Naive B cell (primary cell): ENCODE results near the gene PPARA. TPM values are rescaled to one million over a fixed set of nuclear protein-coding genes. Genes with fewer than 3 reads are reported as not detected.

Experiments used
- ATAC-seq, 2 donors: fragments of 150-1000 bp; cut with Tn5 transposase; 2 replicates each; pipeline ENCODE4 v1.10.0; 2021; ENCODE audit warnings: low read depth in 2 of 2, mild to moderate bottlenecking in 2 of 2, moderate library complexity in 2 of 2
- DNase-seq: peaks from one replicate; pipeline ENCODE4 v3.0.0; 2022
- H3K27ac Mint-ChIP-seq, 6 donors: one replicate each; pipeline ENCODE4 v1.8.0; 2020 to 2022; ENCODE audit warnings: mild to moderate bottlenecking in 6 of 6, mixed read lengths in 6 of 6, moderate library complexity in 5 of 6, inconsistent platforms in 2 of 6
- H3K27me3 Mint-ChIP-seq, 3 donors: one replicate each; pipeline ENCODE4 v1.8.0; 2021 to 2022; ENCODE audit warnings: mixed read lengths in 3 of 3, mild to moderate bottlenecking in 1 of 3
- H3K36me3 Mint-ChIP-seq, 2 donors: one replicate each; pipeline ENCODE4 v1.8.0; 2020 to 2022; ENCODE audit warnings: mixed read lengths in 2 of 2, inconsistent platforms in 1 of 2, mild to moderate bottlenecking in 1 of 2
- H3K4me1 Mint-ChIP-seq, 3 donors: one replicate each; pipeline ENCODE4 v1.8.0; 2020 to 2022; ENCODE audit warnings: mixed read lengths in 3 of 3, inconsistent platforms in 1 of 3, mild to moderate bottlenecking in 1 of 3, moderate library complexity in 1 of 3
- H3K4me3 Mint-ChIP-seq, 8 donors: one replicate each; pipeline ENCODE4 v1.8.0; 2020 to 2022; ENCODE audit warnings: mild to moderate bottlenecking in 8 of 8, mixed read lengths in 8 of 8, moderate library complexity in 8 of 8, inconsistent platforms in 2 of 8
- H3K9me3 Mint-ChIP-seq, 7 donors: one replicate each; pipeline ENCODE4 v1.8.0; 2020 to 2022; ENCODE audit warnings: mixed read lengths in 7 of 7, mild to moderate bottlenecking in 5 of 7, inconsistent platforms in 2 of 7, moderate library complexity in 1 of 7
- polyA plus RNA-seq, 6 donors: library from polyadenylated mRNA; unstranded; fragments of 300-500 nt; fragmentation: Illumina TruSeq; gene quantifications; one replicate each; pipeline ENCODE4 v1.2.3, GENCODE V29; 2021; ENCODE audit warnings: low read depth in 6 of 6

Gene PPARA
- polyA plus RNA-seq = 10 to 100 TPM in 1 of 6 donors, 1 to 10 TPM in 5; 4.6 to 10.8 (median 7.0) TPM

DNA sequence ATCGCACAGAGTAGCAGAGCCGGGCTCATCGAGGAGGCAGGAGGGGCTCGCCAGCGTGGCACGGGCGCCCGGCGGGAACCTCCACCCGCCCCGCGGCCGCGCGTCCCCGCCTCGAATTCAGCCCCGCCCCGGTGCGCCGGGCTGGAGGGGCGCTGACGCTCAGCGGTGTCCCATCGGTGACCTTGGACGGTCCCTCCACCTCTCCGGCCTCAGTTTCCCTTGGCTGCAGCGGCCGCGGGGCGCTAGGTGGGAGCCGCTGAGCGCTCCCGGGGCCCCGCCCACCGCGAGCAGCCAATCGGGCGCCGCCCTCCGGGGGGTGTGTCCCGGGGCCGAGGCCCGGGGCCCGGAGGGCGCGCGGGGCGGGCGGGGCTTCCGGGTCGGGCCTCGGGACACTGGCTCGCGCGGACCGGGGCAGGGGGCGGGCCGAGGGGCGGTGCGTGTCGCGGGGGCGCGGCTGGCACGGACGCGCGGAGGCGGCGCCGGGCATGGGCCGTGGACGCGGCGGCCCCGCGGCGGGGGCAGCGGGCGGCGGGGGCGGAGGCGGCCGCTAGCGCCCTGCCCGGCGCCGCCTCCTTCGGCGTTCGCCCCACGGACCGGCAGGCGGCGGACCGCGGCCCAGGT lies at the start of gene PPARA:
Gene PPARA, plus strand, starts transcription at position 493 of the 621 bp plus-strand sequence. CDS start 47,858 bp downstream, outside the sequence.
- no peaks in the 10 kb centered on the region for H3K27me3 Mint-ChIP-seq
- peak; percentile 66 to 67 for ATAC-seq
- peak within 1 kb of the TSS; percentile 84 to 95 (median 90) for H3K4me3 Mint-ChIP-seq
- peaks cover 0 to 4% of the 10 kb centered on the region in 2 donors for H3K36me3 Mint-ChIP-seq
- H3K4me1 Mint-ChIP-seq = peaks cover 11 to 25% (median 18%) of the 10 kb centered on the region in 3 donors
- no peaks in the 10 kb centered on the region for H3K9me3 Mint-ChIP-seq
- H3K27ac Mint-ChIP-seq = peak within 1 kb of the TSS; percentile 76 to 95 (median 87)
- DNase-seq = peak; percentile 84

GRCh38 chr22:46102159-46102558 lies 48.2 kb upstream of the PPARA start:
- Mint-ChIP-seq H3K4me1 (no peaks in the 10 kb centered on the region), H3K4me3 (no peak overlapping the region), H3K36me3 (no peaks in the 10 kb centered on the region), H3K9me3 (no peaks in the 10 kb centered on the region), H3K27ac (no peak overlapping the region), H3K27me3 (no peaks in the 10 kb centered on the region)
- no peak for DNase-seq
- ATAC-seq = no peak

- H3K27ac Mint-ChIP-seq = peak overlapping the region in 1 of 6 donors; percentile 54
- no peak for ATAC-seq
- no peak for DNase-seq
- H3K27me3 Mint-ChIP-seq = no peaks in the 10 kb centered on the region
- H3K4me1 Mint-ChIP-seq = no peaks in the 10 kb centered on the region
- no peaks in the 10 kb centered on the region for H3K9me3 Mint-ChIP-seq
- no peaks in the 10 kb centered on the region for H3K36me3 Mint-ChIP-seq
- no peak overlapping the region for H3K4me3 Mint-ChIP-seq
These were observed 47.6 kb upstream of the PPARA start for GRCh38 chr22:46102752-46103151.

DNA sequence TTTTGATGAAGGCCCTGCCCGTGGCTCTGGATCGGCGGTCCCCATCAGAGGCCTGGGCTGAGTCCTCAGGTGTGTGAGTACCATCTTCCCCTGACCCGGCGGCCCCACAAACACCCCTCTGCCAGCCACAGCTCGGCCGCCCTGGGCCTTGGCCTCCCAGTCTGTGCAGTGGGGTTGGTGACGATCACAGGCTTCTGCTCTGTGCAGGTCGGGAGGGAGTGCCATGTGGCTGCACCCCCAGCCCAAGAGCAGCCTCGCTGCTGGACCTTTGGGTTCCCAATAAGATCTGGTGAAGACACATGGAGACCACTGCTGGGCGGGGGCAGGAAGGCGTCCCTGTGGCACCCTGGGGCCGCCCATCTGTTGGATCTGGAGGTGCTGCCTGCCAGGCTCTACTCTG lies 47.1 kb upstream of the PPARA start:
- Mint-ChIP-seq H3K4me1 (no peaks in the 10 kb centered on the region), H3K27me3 (no peaks in the 10 kb centered on the region), H3K27ac (no peak overlapping the region), H3K9me3 (no peaks in the 10 kb centered on the region), H3K4me3 (no peak overlapping the region), H3K36me3 (no peaks in the 10 kb centered on the region)
- no peak for ATAC-seq
- DNase-seq = no peak

DNA sequence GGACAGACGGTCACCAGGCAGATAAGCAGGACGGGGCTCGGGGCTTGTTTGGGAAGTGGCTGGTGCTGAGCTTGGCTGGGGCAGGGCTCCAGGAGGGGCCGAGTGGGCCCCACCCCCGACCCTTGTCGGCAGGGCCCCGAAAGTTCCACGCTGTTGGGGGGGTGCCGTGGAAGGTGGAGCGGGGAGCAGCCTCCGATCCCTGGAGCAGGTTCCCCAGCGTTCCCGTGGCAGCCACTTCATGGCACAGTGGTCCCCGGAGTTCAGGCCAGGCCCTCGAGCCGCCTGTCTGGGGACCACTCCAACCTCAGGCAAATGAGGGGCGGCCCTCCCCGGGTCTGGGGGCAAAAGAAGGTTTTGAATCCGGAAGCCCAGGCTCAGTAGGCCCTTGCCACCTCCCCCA lies 46.7 kb upstream of the PPARA start:
- Mint-ChIP-seq H3K4me1 (no peaks in the 10 kb centered on the region), H3K9me3 (no peaks in the 10 kb centered on the region), H3K27me3 (no peaks in the 10 kb centered on the region), H3K27ac (no peak overlapping the region), H3K4me3 (no peak overlapping the region), H3K36me3 (no peaks in the 10 kb centered on the region)
- DNase-seq (no peak), ATAC-seq (no peak)

GRCh38 chr22:46104170-46104880 lies 46.0 kb upstream of the PPARA start:
- no peak overlapping the region for H3K27ac Mint-ChIP-seq
- H3K9me3 Mint-ChIP-seq = no peaks in the 10 kb centered on the region
- DNase-seq = no peak
- no peaks in the 10 kb centered on the region for H3K4me1 Mint-ChIP-seq
- H3K36me3 Mint-ChIP-seq = no peaks in the 10 kb centered on the region
- H3K27me3 Mint-ChIP-seq = no peaks in the 10 kb centered on the region
- ATAC-seq = no peak
- no peak overlapping the region for H3K4me3 Mint-ChIP-seq

DNA sequence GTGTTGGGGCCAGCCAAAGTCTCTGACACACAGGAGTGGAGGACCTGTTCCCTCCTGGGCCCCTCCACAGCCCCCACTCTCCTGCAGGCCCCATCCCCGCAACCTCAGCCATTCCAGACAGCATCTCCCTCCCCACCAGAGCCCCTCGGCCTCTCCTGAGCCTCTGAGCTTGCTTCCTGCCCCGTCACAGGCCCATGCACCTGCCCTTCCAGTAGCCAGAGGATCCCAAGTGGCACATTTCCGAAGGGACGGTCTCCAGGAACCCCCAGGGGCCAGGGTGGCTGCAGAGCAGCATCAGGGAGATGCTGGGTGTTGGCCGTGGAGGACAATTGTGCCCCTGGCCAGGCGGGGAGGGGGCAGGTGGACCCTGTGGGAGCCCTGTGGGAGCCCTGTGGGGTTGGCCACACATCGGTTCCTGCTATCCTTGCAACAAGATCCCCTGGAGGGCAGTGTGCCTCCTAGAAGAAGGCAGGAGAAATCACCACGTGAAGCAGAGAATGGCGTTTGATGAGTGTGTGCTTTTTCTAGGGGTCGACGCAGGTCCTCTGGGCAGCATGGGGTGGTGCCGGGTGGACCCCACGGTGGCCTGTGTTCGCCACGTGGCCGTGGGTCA lies 45.3 kb upstream of the PPARA start:
- Mint-ChIP-seq H3K4me3 (no peak overlapping the region), H3K4me1 (no peaks in the 10 kb centered on the region), H3K36me3 (no peaks in the 10 kb centered on the region), H3K9me3 (no peaks in the 10 kb centered on the region), H3K27ac (no peak overlapping the region), H3K27me3 (no peaks in the 10 kb centered on the region)
- ATAC-seq = no peak
- DNase-seq = no peak

GRCh38 chr22:46105494-46106278 lies 44.6 kb upstream of the PPARA start:
- H3K36me3 Mint-ChIP-seq = no peaks in the 10 kb centered on the region

GRCh38 chr22:46106279-46107022 lies 43.9 kb upstream of the PPARA start:
- H3K4me1 Mint-ChIP-seq = no peaks in the 10 kb centered on the region
- ATAC-seq = no peak
- H3K27me3 Mint-ChIP-seq = no peaks in the 10 kb centered on the region
- DNase-seq = no peak
- H3K27ac Mint-ChIP-seq = no peak overlapping the region
- no peaks in the 10 kb centered on the region for H3K36me3 Mint-ChIP-seq
- H3K4me3 Mint-ChIP-seq = no peak overlapping the region
- H3K9me3 Mint-ChIP-seq = no peaks in the 10 kb centered on the region

More at GRCh38 chr22:46105494-46106278, 44.6 kb upstream of the PPARA start:
- DNase-seq = no peak
- H3K27me3 Mint-ChIP-seq = no peaks in the 10 kb centered on the region
- H3K9me3 Mint-ChIP-seq = no peaks in the 10 kb centered on the region
- no peak for ATAC-seq
- no peak overlapping the region for H3K27ac Mint-ChIP-seq
- H3K4me1 Mint-ChIP-seq = no peaks in the 10 kb centered on the region
- H3K4me3 Mint-ChIP-seq = no peak overlapping the region

- Mint-ChIP-seq H3K9me3 (no peaks in the 10 kb centered on the region), H3K4me1 (no peaks in the 10 kb centered on the region), H3K36me3 (no peaks in the 10 kb centered on the region), H3K27me3 (no peaks in the 10 kb centered on the region), H3K27ac (no peak overlapping the region), H3K4me3 (no peak overlapping the region)
- DNase-seq (no peak), ATAC-seq (no peak)
These were observed 43.1 kb upstream of the PPARA start for GRCh38 chr22:46107089-46107664.

DNA sequence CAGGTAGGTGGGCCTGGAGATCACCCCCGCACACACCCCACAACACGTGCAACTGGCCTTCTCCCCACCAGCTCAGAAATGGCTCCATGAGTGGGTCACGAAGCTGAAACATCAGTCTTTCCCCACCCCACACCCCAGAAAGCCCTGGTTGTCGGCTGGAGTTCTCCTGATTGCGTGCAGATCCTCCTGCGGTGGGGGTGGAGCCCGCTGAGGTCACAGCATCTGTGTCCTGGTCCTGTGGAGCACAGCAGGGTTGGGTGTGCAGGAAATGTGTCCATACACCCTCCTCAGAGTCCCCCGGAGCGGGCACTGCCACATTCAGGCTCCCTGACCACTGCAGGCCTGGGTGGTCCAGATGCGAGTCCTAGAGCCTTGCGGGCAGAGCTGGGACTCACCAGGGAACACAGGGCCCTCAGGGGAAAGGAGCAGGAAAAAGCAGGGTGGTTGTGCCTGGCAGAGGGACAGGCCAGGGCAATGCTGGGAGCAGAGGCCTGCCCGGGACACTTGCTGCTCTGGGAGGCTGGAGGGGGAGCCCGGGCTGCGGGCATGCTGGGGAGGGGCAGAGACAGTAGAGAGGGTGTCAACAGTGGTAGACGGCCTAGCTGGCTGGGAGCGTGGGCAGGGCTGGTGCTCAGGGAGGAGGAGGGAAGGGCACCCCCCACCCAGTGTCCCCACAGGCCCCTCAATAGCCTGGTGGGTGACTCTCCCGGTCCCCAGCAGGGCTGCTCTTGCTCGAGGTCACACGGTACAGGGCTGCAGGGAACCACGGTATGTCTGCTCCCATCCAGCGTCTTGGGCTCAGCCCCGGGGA lies 42.4 kb upstream of the PPARA start:
- no peak for ATAC-seq
- H3K36me3 Mint-ChIP-seq = no peaks in the 10 kb centered on the region
- peak overlapping the region in 1 of 6 donors; percentile 18 for H3K27ac Mint-ChIP-seq
- H3K9me3 Mint-ChIP-seq = no peaks in the 10 kb centered on the region
- H3K4me3 Mint-ChIP-seq = no peak overlapping the region
- no peaks in the 10 kb centered on the region for H3K4me1 Mint-ChIP-seq
- no peaks in the 10 kb centered on the region for H3K27me3 Mint-ChIP-seq
- no peak for DNase-seq
